GM10266 (cell line): ENCODE results near the gene IFT43.

ENCODE experiments used
- DNase-seq: peaks from one replicate; pipeline ENCODE4 v3.0.0; 2012; ENCODE audit errors: extremely low spot score
- CTCF ChIP-seq: IDR thresholded peaks from 2 replicates; pipeline ENCODE4 v1.5.1; 2012; ENCODE audit warnings: mild to moderate bottlenecking, low read depth; ENCODE audit not compliant: control insufficient read depth, insufficient read depth; ENCODE audit errors: missing control alignments

The IFT43 gene

GRCh38 chr14:75980856-75981255, 4.7 kb upstream of the IFT43 start:
- no peak for DNase-seq
- TF ChIP-seq CTCF, result no peak

GRCh38 chr14:75981426-75982265, 3.9 kb upstream of the IFT43 start, which contains the start of gene TGFB3:
TGFB3 (minus strand) TSS chr14:75981995; CDS start chr14:75980893, 1,102 bp downstream.
- TF ChIP-seq CTCF, result no peak
- DNase-seq, result peak; percentile 89

- DNase-seq, result peak; percentile 84
- peak; percentile 80 for TF ChIP-seq CTCF
Measured at GRCh38 chr14:75982266-75983018, 3.1 kb upstream of the IFT43 start.

GRCh38 chr14:75983019-75983358, 2.6 kb upstream of the IFT43 start:
- no peak for TF ChIP-seq CTCF
- DNase-seq, result no peak

GRCh38 chr14:75984674-75985073, 889 bp upstream of the IFT43 start:
- no peak for DNase-seq

GRCh38 chr14:75986439-75986765, 839 bp downstream of the IFT43 start:
- no peak for DNase-seq
- no peak for TF ChIP-seq CTCF

More at GRCh38 chr14:75984674-75985073, 889 bp upstream of the IFT43 start:
- TF ChIP-seq CTCF, result no peak
